Measurements from ENCODE around the gene EPAS1.

DNA sequence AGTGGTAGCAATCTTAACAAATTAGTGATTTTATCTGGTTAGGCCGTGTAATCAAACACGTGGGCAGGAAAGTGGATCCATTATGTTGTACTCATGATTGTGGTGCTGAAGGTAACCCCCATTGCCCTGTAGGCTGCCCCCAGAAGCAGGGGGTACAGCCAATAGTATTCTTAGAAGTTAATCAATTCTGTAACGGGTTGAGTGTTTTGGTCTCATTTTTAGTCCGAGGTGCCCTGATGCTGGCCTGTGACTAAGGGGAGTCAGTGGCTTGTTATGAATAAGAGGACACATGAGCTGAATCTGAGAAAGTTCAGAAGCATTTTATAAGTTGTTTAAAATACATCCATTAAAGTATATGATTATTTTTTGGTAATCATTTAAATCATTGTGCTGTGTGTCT lies 8.6 kb downstream of the EPAS1 start:
- TF ChIP-seq, protein P1, sequence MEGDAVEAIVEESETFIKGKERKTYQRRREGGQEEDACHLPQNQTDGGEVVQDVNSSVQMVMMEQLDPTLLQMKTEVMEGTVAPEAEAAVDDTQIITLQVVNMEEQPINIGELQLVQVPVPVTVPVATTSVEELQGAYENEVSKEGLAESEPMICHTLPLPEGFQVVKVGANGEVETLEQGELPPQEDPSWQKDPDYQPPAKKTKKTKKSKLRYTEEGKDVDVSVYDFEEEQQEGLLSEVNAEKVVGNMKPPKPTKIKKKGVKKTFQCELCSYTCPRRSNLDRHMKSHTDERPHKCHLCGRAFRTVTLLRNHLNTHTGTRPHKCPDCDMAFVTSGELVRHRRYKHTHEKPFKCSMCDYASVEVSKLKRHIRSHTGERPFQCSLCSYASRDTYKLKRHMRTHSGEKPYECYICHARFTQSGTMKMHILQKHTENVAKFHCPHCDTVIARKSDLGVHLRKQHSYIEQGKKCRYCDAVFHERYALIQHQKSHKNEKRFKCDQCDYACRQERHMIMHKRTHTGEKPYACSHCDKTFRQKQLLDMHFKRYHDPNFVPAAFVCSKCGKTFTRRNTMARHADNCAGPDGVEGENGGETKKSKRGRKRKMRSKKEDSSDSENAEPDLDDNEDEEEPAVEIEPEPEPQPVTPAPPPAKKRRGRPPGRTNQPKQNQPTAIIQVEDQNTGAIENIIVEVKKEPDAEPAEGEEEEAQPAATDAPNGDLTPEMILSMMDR (IDR thresholded peaks at IDR 0.05), result no peak
- TF ChIP-seq POLR2A (IDR thresholded peaks at IDR 0.05), result no peak

Data from thyroid gland (tissue), 4 donors.